Upper lobe of left lung (tissue), 6 donors: Measurements from ENCODE around the gene KRTAP9-2. TPM values are rescaled to one million over a fixed set of nuclear protein-coding genes. Genes with fewer than 3 reads are reported as not detected.
A peak's percentile ranks its signal among the peaks of the same experiment; 100 is the strongest.
"Not testable (repeated sequence)": the region's sequence is repeated elsewhere in the genome, so short reads cannot be mapped to it uniquely, and the experiment has no call there.

ENCODE experiments used
- ATAC-seq, 2 donors: fragments of 200-7000 bp; cut with Tn5 transposase; one replicate each; pipeline ENCODE4 v1.9.1; 2022; ENCODE audit warnings: mild to moderate bottlenecking in 2 of 2, moderate library complexity in 2 of 2; ENCODE audit not compliant: low FRiP score in 2 of 2
- DNase-seq, 2 donors: peaks; one replicate each; pipeline ENCODE4 v3.0.0-alpha.2; 2019 to 2020
- H3K27ac ChIP-seq, 4 donors: fragments of 200-600 bp; sonication (generic); one replicate each; pipeline ENCODE4 v1.5.1; 2016 to 2019
- H3K27me3 ChIP-seq, 4 donors: fragments of 200-600 bp; sonication (generic); one replicate each; pipeline ENCODE4 v1.5.1; 2017 to 2019
- H3K36me3 ChIP-seq, 4 donors: fragments of 200-600 bp; sonication (generic); one replicate each; pipeline ENCODE4 v1.5.1; 2016 to 2019
- H3K4me1 ChIP-seq, 4 donors: fragments of 200-600 bp; sonication (generic); one replicate each; pipeline ENCODE4 v1.5.1; 2018 to 2019
- H3K4me3 ChIP-seq, 4 donors: fragments of 200-600 bp; sonication (generic); one replicate each; pipeline ENCODE4 v1.5.1; 2017 to 2019; ENCODE audit warnings: mild to moderate bottlenecking in 2 of 4, moderate library complexity in 1 of 4
- H3K9me3 ChIP-seq, 4 donors: fragments of 200-600 bp; sonication (generic); one replicate each; pipeline ENCODE4 v1.5.1; 2018 to 2019
- EP300 ChIP-seq, 4 donors: sonication (generic); formaldehyde crosslinking; IDR thresholded peaks; one replicate each; pipeline ENCODE4 v1.5.1; 2017; ENCODE audit warnings: antibody characterized with exemption in 4 of 4, control low read depth in 2 of 4
- POLR2A ChIP-seq, 4 donors: fragments of 450-650 bp; IDR thresholded peaks; one replicate each; pipeline ENCODE4 v1.5.1; 2016 to 2017; ENCODE audit warnings: antibody characterized with exemption in 4 of 4, mild to moderate bottlenecking in 2 of 4
- POLR2AphosphoS5 ChIP-seq, 2 donors: sonication (generic); formaldehyde crosslinking; IDR thresholded peaks; one replicate each; pipeline ENCODE4 v1.5.1; 2017; ENCODE audit warnings: antibody characterized with exemption in 2 of 2
- WGBS, 2 donors: methylation state at CpG; one replicate each; pipeline ENCODE4 v1.1.5; 2017 to 2018; 5-methylcytosine and 5-hydroxymethylcytosine counted together
- total RNA-seq, 6 donors: library from RNA; depleted of rRNA in 4 of 6; stranded (reverse); fragments of >200 nt in 4 of 6; gene quantifications; one replicate each; pipeline versions ENCODE4 v1.1.0 to v1.2.1, GENCODE V29; 2016 to 2021
- TF ChIP-seq, protein P1 (sequence below), 6 experiments: fragments of 450-650 bp in 4 of 6; fragments of 200-600 bp in 2 of 6; sonication (generic) in 2 of 6; IDR thresholded peaks; one replicate each; pipeline ENCODE4 v1.5.1; 2016 to 2019; ENCODE audit warnings: antibody characterized with exemption in 6 of 6
- donor health status: DM: no; HTN: no; CAD: no; lungs with moderate emphysema.
- donor health status: DM: no; HTN: yes; CAD: no; lungs with severe emphysema.

Gene KRTAP9-2, protein sequence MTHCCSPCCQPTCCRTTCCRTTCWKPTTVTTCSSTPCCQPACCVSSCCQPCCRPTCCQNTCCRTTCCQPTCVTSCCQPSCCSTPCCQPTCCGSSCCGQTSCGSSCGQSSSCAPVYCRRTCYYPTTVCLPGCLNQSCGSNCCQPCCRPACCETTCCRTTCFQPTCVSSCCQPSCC
- total RNA-seq = not detected

DNA sequence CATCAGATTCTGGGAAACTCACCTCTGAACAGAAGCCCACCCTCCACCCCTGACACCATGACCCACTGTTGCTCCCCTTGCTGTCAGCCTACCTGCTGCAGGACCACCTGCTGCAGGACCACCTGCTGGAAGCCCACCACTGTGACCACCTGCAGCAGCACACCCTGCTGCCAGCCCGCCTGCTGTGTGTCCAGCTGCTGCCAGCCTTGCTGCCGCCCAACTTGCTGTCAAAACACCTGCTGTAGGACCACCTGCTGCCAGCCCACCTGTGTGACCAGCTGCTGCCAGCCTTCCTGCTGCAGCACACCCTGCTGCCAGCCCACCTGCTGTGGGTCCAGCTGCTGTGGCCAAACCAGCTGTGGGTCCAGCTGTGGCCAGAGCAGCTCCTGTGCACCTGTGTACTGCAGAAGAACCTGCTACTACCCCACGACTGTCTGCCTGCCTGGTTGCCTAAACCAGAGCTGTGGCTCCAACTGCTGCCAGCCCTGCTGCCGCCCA is at the start of gene KRTAP9-2:
TSS of gene KRTAP9-2 (plus strand) at position 51 of the 498 bp plus-strand sequence. CDS start at position 58, 7 bp downstream.
- not testable (repeated sequence) for H3K27me3 ChIP-seq, H3K9me3 ChIP-seq, H3K27ac ChIP-seq, H3K4me1 ChIP-seq, ATAC-seq, H3K4me3 ChIP-seq, H3K36me3 ChIP-seq
- 57% methylated on average over 1 of the region's 4 CpGs; no CpG with 5 or more reads in 1 of the 2 donors for WGBS, 2 donors
- peak in 1 of 2 donors; percentile 61 for DNase-seq

DNA sequence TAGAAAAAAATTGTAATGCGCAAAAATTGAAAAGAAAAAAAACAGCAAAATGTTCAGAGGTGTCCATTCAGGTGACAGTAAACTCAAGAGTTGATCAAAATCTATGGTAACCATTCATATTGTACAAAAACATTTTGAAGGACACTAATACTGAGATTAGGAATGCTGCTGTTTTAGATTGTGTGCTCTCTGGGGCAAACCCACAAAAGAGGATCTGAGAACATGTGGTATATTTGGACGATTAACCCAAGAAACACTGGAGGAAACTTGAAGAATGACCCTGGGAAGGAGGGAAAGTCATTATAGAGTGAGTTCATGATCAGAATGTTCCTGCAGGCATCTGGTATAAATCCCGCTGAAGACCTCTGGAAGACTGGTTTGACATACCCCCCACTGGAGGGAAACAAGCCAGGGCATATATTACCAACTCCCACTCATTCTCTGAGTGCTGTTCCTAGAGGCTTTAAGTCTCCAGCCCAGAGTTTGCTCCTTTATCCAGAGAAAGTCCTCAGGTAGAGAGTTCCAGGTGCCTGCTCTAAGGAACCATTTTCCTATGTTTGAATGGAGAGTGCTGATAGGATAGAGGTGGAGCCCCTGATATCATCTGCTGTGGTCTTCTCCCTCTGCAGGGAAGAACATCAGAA is 49.6 kb upstream of the KRTAP9-2 start:
- Histone ChIP-seq H3K4me1 (no peaks in the 10 kb centered on the region), H3K9me3 (no peaks in the 10 kb centered on the region), H3K4me3 (no peak overlapping the region), H3K27ac (no peak overlapping the region), H3K36me3 (no peaks in the 10 kb centered on the region), H3K27me3 (no peaks in the 10 kb centered on the region)
- 74 to 82% methylated on average over 3 of the region's 3 CpGs for WGBS, 2 donors
- ATAC-seq (no peak), DNase-seq (no peak)
- TF ChIP-seq POLR2AphosphoS5 (IDR thresholded peaks at IDR 0.05) (no peak), POLR2A (IDR thresholded peaks at IDR 0.05) (no peak), EP300 (IDR thresholded peaks at IDR 0.05) (no peak)
- TF ChIP-seq, protein P1, sequence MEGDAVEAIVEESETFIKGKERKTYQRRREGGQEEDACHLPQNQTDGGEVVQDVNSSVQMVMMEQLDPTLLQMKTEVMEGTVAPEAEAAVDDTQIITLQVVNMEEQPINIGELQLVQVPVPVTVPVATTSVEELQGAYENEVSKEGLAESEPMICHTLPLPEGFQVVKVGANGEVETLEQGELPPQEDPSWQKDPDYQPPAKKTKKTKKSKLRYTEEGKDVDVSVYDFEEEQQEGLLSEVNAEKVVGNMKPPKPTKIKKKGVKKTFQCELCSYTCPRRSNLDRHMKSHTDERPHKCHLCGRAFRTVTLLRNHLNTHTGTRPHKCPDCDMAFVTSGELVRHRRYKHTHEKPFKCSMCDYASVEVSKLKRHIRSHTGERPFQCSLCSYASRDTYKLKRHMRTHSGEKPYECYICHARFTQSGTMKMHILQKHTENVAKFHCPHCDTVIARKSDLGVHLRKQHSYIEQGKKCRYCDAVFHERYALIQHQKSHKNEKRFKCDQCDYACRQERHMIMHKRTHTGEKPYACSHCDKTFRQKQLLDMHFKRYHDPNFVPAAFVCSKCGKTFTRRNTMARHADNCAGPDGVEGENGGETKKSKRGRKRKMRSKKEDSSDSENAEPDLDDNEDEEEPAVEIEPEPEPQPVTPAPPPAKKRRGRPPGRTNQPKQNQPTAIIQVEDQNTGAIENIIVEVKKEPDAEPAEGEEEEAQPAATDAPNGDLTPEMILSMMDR (IDR thresholded peaks at IDR 0.05) = no peak

DNA sequence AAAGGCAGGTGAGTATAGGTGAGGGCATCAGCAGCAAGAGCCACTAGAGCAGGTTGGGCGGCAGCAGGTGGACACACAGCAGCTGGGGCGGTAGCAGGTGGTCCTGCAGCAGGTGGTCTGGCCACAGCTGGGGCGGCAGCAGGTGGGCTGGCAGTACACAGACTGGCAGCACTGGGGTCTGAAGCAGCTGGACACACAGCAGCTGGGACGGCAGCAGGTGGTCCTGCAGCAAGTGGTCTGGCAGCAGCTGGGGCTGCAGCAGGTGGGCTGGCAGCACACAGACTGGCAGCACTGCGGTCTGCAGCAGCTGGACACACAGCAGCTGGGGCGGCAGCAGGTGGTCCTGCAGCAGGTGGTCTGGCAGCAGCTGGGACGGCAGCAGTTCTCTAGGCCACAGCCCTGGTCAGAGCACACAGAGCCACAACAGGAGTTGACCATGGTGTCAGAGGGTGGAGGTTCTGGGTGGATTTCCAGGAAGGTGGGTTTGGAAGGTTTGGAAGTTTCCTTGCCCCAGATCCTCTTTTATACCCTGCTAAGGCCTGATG is 48.6 kb upstream of the KRTAP9-2 start, which contains the start of gene KRTAP4-2:
TSS of gene KRTAP4-2 (minus strand) at position 495 of the 545 bp plus-strand sequence. CDS start at position 438, 57 bp downstream.
- Histone ChIP-seq H3K36me3 (no peaks in the 10 kb centered on the region), H3K4me3 (no peak within 1 kb of the TSS), H3K4me1 (no peaks in the 10 kb centered on the region), H3K27me3 (no peaks in the 10 kb centered on the region), H3K9me3 (no peaks in the 10 kb centered on the region), H3K27ac (no peak within 1 kb of the TSS)
- WGBS, 2 donors = 86 to 92% methylated on average over 4 to 7 of the region's 7 CpGs
- ATAC-seq (no peak), DNase-seq (peak in 1 of 2 donors; percentile 56)
- TF ChIP-seq, protein P1 (IDR thresholded peaks at IDR 0.05) = no peak
- TF ChIP-seq POLR2A (IDR thresholded peaks at IDR 0.05) = no peak
- no peak for TF ChIP-seq POLR2AphosphoS5 (IDR thresholded peaks at IDR 0.05)
- no peak for TF ChIP-seq EP300 (IDR thresholded peaks at IDR 0.05)

DNA sequence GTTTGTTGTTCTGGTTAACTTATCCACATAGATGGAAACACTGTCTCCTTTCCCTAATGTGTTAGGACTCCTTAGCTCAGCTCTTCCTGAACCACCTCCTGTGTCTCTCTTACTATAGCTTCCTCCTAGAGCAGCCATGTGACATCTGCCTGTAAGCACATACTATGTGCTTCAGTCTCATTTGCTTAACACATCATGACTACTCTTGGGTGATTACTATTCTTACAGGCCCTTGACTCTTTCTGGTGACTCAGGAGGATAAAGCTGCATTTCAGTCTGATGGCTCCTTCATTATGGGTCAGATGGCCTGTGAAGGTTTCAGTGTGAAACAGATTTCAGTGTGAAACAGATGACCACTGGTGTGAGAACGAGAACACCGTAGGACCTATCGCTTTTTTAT is 48.1 kb upstream of the KRTAP9-2 start:
- ATAC-seq = peak in 1 of 2 donors; percentile 50
- Histone ChIP-seq H3K36me3 (no peaks in the 10 kb centered on the region), H3K27ac (no peak overlapping the region), H3K27me3 (no peaks in the 10 kb centered on the region), H3K9me3 (no peaks in the 10 kb centered on the region), H3K4me1 (no peaks in the 10 kb centered on the region), H3K4me3 (no peak overlapping the region)
- TF ChIP-seq EP300 (IDR thresholded peaks at IDR 0.05) (no peak), POLR2AphosphoS5 (IDR thresholded peaks at IDR 0.05) (no peak), POLR2A (IDR thresholded peaks at IDR 0.05) (no peak)
- TF ChIP-seq, protein P1 (IDR thresholded peaks at IDR 0.05) = no peak
- 91 to 94% methylated on average over 3 of the region's 3 CpGs for WGBS, 2 donors
- no peak for DNase-seq

DNA sequence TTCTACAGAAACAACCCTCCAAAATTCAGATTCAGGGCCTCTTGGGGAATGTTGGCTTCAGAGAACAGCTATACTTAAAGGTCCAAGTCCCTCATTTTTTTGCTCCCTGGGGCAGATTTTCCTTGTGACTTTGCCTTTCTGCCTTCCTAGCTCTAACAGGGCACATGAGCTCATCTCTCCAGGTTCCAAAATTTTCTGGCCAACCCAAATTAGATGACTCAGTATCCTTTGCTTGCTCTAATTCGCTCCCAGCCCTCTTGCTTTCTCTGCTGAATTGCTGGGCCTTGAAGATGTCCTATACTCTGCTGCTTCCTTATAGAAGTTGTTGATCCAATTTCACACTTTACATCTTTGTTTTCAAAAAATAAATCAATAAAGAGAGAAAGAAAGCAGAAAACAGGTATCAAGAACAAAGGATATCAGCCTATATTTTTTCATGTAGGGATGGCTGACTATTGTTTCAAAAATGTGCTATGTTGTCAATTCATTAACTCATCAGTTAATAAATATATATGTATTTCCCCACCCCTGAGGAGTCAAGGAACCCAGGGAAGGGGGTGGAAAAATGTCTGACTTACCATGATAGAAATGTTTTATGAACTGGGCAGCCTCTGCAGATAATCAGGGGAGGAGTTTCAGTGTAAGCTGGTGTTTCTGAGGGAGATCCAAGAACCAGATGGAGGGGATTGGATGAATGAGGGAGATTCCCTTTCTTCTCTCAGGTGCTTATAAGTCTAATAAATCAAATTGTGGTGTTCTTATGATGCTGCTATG is 47.4 kb upstream of the KRTAP9-2 start:
- no peaks in the 10 kb centered on the region for H3K9me3 ChIP-seq
- ATAC-seq (peak in 1 of 2 donors; percentile 69), DNase-seq (no peak)
- no peaks in the 10 kb centered on the region for H3K4me1 ChIP-seq
- no peak overlapping the region for H3K4me3 ChIP-seq
- 86 to 97% methylated on average over 1 of the region's 1 CpG for WGBS, 2 donors
- no peaks in the 10 kb centered on the region for H3K36me3 ChIP-seq
- no peak overlapping the region for H3K27ac ChIP-seq
- H3K27me3 ChIP-seq = no peaks in the 10 kb centered on the region
- TF ChIP-seq EP300 (IDR thresholded peaks at IDR 0.05) = no peak
- TF ChIP-seq POLR2A (IDR thresholded peaks at IDR 0.05) = no peak
- TF ChIP-seq, protein P1 (IDR thresholded peaks at IDR 0.05) = no peak
- TF ChIP-seq POLR2AphosphoS5 (IDR thresholded peaks at IDR 0.05) = no peak
